ENCODE data around the gene ABHD17B.

DNA sequence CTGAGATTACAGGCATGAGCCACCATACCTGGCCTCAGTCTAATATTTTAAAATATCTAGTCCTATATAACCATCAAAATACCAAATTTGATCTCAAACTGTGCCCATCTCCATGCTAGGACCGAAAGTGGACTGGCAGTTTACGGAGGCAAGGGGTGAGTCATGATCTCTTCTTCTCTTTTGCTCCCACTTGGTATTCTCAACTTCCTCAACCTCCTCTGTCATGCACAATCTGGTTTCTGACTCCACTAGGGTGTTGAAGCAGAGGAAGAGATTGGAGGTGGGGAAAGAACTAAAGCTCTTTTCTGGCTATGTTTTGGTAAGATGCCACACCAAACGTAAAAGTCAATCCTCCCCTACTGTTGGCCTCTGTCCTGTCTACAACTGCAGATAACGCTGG, 86.7 kb downstream of the ABHD17B start:
- no peak for TF ChIP-seq MAZ (IDR thresholded peaks at IDR 0.05; ENCODE audit: borderline replicate concordance, low read depth, low read length)
- TF ChIP-seq POLR2AphosphoS2 (conservative IDR thresholded peaks at IDR 0.05; ENCODE audit: low read length), result no peak
- no peak for TF ChIP-seq JUN (IDR thresholded peaks at IDR 0.05)
- TF ChIP-seq RCOR1 (IDR thresholded peaks at IDR 0.05; ENCODE audit: low read depth, low read length), result no peak
- TF ChIP-seq, protein P1, sequence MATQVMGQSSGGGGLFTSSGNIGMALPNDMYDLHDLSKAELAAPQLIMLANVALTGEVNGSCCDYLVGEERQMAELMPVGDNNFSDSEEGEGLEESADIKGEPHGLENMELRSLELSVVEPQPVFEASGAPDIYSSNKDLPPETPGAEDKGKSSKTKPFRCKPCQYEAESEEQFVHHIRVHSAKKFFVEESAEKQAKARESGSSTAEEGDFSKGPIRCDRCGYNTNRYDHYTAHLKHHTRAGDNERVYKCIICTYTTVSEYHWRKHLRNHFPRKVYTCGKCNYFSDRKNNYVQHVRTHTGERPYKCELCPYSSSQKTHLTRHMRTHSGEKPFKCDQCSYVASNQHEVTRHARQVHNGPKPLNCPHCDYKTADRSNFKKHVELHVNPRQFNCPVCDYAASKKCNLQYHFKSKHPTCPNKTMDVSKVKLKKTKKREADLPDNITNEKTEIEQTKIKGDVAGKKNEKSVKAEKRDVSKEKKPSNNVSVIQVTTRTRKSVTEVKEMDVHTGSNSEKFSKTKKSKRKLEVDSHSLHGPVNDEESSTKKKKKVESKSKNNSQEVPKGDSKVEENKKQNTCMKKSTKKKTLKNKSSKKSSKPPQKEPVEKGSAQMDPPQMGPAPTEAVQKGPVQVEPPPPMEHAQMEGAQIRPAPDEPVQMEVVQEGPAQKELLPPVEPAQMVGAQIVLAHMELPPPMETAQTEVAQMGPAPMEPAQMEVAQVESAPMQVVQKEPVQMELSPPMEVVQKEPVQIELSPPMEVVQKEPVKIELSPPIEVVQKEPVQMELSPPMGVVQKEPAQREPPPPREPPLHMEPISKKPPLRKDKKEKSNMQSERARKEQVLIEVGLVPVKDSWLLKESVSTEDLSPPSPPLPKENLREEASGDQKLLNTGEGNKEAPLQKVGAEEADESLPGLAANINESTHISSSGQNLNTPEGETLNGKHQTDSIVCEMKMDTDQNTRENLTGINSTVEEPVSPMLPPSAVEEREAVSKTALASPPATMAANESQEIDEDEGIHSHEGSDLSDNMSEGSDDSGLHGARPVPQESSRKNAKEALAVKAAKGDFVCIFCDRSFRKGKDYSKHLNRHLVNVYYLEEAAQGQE (IDR thresholded peaks at IDR 0.05), result no peak
- TF ChIP-seq, protein P2, sequence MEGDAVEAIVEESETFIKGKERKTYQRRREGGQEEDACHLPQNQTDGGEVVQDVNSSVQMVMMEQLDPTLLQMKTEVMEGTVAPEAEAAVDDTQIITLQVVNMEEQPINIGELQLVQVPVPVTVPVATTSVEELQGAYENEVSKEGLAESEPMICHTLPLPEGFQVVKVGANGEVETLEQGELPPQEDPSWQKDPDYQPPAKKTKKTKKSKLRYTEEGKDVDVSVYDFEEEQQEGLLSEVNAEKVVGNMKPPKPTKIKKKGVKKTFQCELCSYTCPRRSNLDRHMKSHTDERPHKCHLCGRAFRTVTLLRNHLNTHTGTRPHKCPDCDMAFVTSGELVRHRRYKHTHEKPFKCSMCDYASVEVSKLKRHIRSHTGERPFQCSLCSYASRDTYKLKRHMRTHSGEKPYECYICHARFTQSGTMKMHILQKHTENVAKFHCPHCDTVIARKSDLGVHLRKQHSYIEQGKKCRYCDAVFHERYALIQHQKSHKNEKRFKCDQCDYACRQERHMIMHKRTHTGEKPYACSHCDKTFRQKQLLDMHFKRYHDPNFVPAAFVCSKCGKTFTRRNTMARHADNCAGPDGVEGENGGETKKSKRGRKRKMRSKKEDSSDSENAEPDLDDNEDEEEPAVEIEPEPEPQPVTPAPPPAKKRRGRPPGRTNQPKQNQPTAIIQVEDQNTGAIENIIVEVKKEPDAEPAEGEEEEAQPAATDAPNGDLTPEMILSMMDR (IDR thresholded peaks at IDR 0.05), result no peak
- no peak for TF ChIP-seq SMC3 (IDR thresholded peaks at IDR 0.05)

Measured in A549 (cell line).